Hepatocyte (in vitro differentiated cells): Measurements from ENCODE around the gene YWHAQ.

Source experiments
- EZH2 ChIP-seq: fragments of 200-600 bp; sonication (generic); IDR thresholded peaks from 2 replicates; pipeline ENCODE4 v1.6.1; 2016; ENCODE audit warnings: antibody characterized with exemption, mild to moderate bottlenecking, borderline replicate concordance
- EZH2phosphoT487 ChIP-seq: fragments of 200-600 bp; sonication (generic); IDR thresholded peaks from one replicate; pipeline ENCODE4 v1.6.1; 2018; ENCODE audit warnings: antibody characterized with exemption, mild to moderate bottlenecking, low read depth, moderate library complexity; ENCODE audit not compliant: unreplicated experiment, severe bottlenecking
- TF ChIP-seq, protein P1 (sequence below): fragments of 200-600 bp; sonication (generic); IDR thresholded peaks from 2 replicates; pipeline ENCODE4 v1.5.1; 2016; ENCODE audit warnings: antibody characterized with exemption, mild to moderate bottlenecking; ENCODE audit not compliant: poor library complexity

DNA sequence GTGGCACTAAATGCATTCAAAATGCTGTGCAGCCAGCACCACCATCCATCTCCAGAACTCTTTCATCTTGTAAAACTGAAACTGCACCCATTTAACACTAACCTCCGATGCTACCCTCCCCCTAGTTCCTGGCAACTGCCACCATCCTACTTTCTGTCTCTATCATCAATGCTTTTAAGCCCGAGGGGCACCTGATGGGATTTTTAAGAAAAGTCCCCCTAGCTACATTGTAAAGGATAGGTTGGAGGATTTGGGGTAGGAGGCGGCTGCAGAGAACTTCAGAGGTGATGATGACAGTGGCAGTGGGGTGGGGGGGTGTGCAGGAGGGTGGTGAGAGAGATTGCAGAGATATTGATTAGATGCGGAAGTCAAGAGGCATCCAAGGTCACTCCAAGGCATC lies 10.8 kb upstream of the YWHAQ start:
- TF ChIP-seq, protein P1, sequence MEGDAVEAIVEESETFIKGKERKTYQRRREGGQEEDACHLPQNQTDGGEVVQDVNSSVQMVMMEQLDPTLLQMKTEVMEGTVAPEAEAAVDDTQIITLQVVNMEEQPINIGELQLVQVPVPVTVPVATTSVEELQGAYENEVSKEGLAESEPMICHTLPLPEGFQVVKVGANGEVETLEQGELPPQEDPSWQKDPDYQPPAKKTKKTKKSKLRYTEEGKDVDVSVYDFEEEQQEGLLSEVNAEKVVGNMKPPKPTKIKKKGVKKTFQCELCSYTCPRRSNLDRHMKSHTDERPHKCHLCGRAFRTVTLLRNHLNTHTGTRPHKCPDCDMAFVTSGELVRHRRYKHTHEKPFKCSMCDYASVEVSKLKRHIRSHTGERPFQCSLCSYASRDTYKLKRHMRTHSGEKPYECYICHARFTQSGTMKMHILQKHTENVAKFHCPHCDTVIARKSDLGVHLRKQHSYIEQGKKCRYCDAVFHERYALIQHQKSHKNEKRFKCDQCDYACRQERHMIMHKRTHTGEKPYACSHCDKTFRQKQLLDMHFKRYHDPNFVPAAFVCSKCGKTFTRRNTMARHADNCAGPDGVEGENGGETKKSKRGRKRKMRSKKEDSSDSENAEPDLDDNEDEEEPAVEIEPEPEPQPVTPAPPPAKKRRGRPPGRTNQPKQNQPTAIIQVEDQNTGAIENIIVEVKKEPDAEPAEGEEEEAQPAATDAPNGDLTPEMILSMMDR = no peak
- TF ChIP-seq EZH2 = no peak
- TF ChIP-seq EZH2phosphoT487 = no peak
